Hepatocyte (in vitro differentiated cells): ENCODE measurements around the gene LARP6. TPM values are rescaled to one million over a fixed set of nuclear protein-coding genes. Genes with fewer than 3 reads are reported as not detected.
"Not testable (repeated sequence)": the region's sequence is repeated elsewhere in the genome, so short reads cannot be mapped to it uniquely, and the experiment has no call there.

Source experiments
- DNase-seq: peaks from one replicate; pipeline ENCODE4 v3.0.0-alpha.2; 2016; ENCODE audit warnings: low spot score
- H2AFZ ChIP-seq: fragments of 200-600 bp; sonication (generic); 2 replicates; pipeline ENCODE4 v1.6.0; 2016; ENCODE audit warnings: antibody characterized with exemption, mild to moderate bottlenecking
- H3K27ac ChIP-seq: fragments of 200-600 bp; sonication (generic); 2 replicates; pipeline ENCODE4 v1.5.1; 2016; ENCODE audit warnings: mild to moderate bottlenecking
- H3K27me3 ChIP-seq: fragments of 200-600 bp; sonication (generic); 2 replicates; pipeline ENCODE4 v1.6.1; 2016
- H3K36me3 ChIP-seq: fragments of 200-600 bp; sonication (generic); replicated peaks from 2 replicates; pipeline ENCODE4 v1.5.1; 2016; ENCODE audit warnings: low read depth; ENCODE audit not compliant: insufficient read depth
- H3K4me1 ChIP-seq: fragments of 200-600 bp; sonication (generic); 2 replicates; pipeline ENCODE4 v1.5.1; 2016; ENCODE audit warnings: mild to moderate bottlenecking, moderate library complexity; ENCODE audit not compliant: insufficient read depth
- H3K4me2 ChIP-seq: fragments of 200-600 bp; sonication (generic); 2 replicates; pipeline ENCODE4 v1.6.0; 2016
- H3K4me3 ChIP-seq: fragments of 200-600 bp; sonication (generic); 2 replicates; pipeline ENCODE4 v1.5.1; 2016; ENCODE audit warnings: mild to moderate bottlenecking
- H3K79me2 ChIP-seq: fragments of 200-600 bp; sonication (generic); 2 replicates; pipeline ENCODE4 v1.6.0; 2017; ENCODE audit warnings: mild to moderate bottlenecking
- H3K9me2 ChIP-seq: fragments of 200-600 bp; sonication (generic); replicated peaks from 2 replicates; pipeline ENCODE4 v1.6.0; 2017; ENCODE audit warnings: mild to moderate bottlenecking; ENCODE audit not compliant: insufficient read depth
- H3K9me3 ChIP-seq: fragments of 200-600 bp; sonication (generic); 2 replicates; pipeline ENCODE4 v1.5.1; 2016; ENCODE audit warnings: low read depth, mild to moderate bottlenecking
- H4K20me1 ChIP-seq: fragments of 200-600 bp; sonication (generic); 2 replicates; pipeline ENCODE4 v1.6.0; 2016; ENCODE audit warnings: mild to moderate bottlenecking; ENCODE audit not compliant: insufficient read depth, poor library complexity, severe bottlenecking
- EZH2 ChIP-seq: fragments of 200-600 bp; sonication (generic); IDR thresholded peaks from 2 replicates; pipeline ENCODE4 v1.6.1; 2016; ENCODE audit warnings: antibody characterized with exemption, mild to moderate bottlenecking, borderline replicate concordance
- EZH2phosphoT487 ChIP-seq: fragments of 200-600 bp; sonication (generic); IDR thresholded peaks from one replicate; pipeline ENCODE4 v1.6.1; 2018; ENCODE audit warnings: antibody characterized with exemption, mild to moderate bottlenecking, low read depth, moderate library complexity; ENCODE audit not compliant: unreplicated experiment, severe bottlenecking
- WGBS: methylation state at CpG from one replicate; pipeline ENCODE4 v1.1.6; 2016; ENCODE audit warnings: low lambda C conversion rate; ENCODE audit errors: missing lambda C conversion rate; 5-methylcytosine and 5-hydroxymethylcytosine counted together
- polyA plus RNA-seq: library from polyadenylated mRNA; unstranded; fragments of >200 nt; fragmentation: Nextera tagmentation; extraction: Ambion mirVana; gene quantifications from 2 replicates; pipeline ENCODE4 v1.2.1, GENCODE V29; 2016
- total RNA-seq: library from RNA; depleted of rRNA; stranded (reverse); fragments of >200 nt; gene quantifications from 2 replicates; pipeline ENCODE4 v1.2.3, GENCODE V29; 2014
- TF ChIP-seq, protein P1 (sequence below): fragments of 200-600 bp; sonication (generic); IDR thresholded peaks from 2 replicates; pipeline ENCODE4 v1.5.1; 2016; ENCODE audit warnings: antibody characterized with exemption, mild to moderate bottlenecking; ENCODE audit not compliant: poor library complexity

Gene LARP6
- total and polyA plus RNA-seq, 2 experiments from 2014 or later = 45.9 to 50.0 TPM

DNA sequence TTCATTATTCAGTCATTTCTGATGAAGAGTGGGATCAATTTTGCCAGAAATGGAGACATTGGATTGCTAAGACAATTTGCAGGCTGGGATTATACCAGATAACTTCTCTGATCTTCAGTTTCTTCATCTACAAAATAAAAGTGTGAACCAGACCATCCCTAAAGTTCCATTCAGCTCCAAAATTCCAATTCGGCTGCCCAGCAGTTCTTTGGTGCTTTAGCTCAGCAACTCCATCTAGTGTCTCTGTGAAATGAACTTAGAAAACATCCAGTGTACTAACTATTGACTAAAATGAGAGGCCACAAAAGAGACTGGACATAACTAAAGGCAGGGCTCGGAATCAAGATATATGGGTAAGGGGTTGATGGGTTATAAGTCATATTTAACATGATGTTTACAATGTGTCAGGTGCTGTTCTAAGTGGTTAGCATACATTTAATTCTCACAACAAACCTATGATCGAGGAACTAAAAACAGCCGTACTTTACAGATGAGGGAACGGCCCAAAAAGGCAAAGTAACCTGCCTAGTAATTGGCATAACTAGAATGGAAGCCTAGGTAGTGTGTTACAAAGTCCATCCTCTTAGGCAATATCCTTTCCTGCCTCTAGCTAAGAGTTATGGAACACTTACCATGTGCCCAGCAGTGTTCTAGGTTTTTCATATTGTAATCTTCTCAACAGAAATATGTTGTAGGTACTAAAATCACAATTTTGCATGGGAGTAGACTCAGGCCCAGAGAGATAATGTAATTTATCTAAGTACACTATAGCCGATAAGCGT is 21.2 kb upstream of the LARP6 start:
- Histone ChIP-seq H3K9me3 (no peaks in the 10 kb centered on the region), H3K79me2 (no peaks in the 10 kb centered on the region), H3K4me3 (no peak overlapping the region), H3K4me1 (no peaks in the 10 kb centered on the region), H3K36me3 (no peaks in the 10 kb centered on the region), H4K20me1 (no peaks in the 10 kb centered on the region), H3K4me2 (no peak overlapping the region), H3K9me2 (no peaks in the 10 kb centered on the region), H3K27ac (no peak overlapping the region), H2AFZ (no peak overlapping the region), H3K27me3 (no peaks in the 10 kb centered on the region)
- DNase-seq = peak; percentile 33
- WGBS = 80% methylated on average over 7 of the region's 7 CpGs
- TF ChIP-seq, protein P1, sequence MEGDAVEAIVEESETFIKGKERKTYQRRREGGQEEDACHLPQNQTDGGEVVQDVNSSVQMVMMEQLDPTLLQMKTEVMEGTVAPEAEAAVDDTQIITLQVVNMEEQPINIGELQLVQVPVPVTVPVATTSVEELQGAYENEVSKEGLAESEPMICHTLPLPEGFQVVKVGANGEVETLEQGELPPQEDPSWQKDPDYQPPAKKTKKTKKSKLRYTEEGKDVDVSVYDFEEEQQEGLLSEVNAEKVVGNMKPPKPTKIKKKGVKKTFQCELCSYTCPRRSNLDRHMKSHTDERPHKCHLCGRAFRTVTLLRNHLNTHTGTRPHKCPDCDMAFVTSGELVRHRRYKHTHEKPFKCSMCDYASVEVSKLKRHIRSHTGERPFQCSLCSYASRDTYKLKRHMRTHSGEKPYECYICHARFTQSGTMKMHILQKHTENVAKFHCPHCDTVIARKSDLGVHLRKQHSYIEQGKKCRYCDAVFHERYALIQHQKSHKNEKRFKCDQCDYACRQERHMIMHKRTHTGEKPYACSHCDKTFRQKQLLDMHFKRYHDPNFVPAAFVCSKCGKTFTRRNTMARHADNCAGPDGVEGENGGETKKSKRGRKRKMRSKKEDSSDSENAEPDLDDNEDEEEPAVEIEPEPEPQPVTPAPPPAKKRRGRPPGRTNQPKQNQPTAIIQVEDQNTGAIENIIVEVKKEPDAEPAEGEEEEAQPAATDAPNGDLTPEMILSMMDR = peak; percentile 64
- TF ChIP-seq EZH2 (no peak), EZH2phosphoT487 (no peak)

DNA sequence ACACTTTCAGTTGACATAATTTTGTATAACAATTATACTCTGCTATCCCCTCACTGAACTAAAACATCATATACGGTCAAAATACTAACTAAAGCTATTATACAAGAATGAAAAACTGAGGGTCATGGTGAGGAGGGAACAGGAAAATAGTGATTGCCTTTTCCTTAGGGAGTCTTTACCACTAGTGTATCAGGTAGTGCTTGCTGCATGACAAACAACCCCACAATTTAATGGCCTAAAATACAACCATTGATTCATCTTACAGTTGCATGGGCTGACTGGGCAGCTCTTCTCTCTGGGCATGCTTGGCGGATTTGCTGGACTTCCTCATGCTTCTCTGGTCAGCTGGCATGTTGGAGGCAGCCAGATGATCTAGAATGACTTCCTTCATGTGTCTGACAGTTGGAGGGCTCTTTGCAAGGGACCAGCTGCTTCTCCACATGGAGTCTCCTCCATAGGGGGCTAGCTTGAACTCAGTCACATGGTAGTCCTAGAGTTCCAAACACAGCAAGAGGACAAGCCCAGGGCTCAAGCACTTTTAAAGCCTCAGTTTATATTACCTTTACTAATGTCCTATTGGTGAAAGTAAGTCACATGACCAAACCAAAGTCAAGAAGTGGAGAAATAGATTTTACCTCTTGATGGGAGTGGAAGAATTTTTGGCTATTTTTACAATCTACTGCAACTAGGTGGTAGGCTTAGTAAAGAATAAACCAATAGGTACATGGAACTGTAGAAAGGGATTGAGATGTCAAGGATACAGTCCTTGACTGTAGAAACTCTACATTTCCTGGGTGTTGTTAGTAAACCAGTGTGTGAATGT is 19.5 kb upstream of the LARP6 start:
- Histone ChIP-seq H4K20me1 (no peaks in the 10 kb centered on the region), H3K9me3 (no peaks in the 10 kb centered on the region), H3K4me2 (no peak overlapping the region), H3K36me3 (no peaks in the 10 kb centered on the region), H3K27ac (no peak overlapping the region), H3K4me3 (no peak overlapping the region), H3K4me1 (no peaks in the 10 kb centered on the region), H3K79me2 (no peaks in the 10 kb centered on the region), H3K9me2 (no peaks in the 10 kb centered on the region), H3K27me3 (no peaks in the 10 kb centered on the region), H2AFZ (no peak overlapping the region)
- 97% methylated on average over 2 of the region's 2 CpGs for WGBS
- TF ChIP-seq, protein P1 = no peak
- TF ChIP-seq EZH2 (no peak), EZH2phosphoT487 (no peak)
- DNase-seq = no peak

DNA sequence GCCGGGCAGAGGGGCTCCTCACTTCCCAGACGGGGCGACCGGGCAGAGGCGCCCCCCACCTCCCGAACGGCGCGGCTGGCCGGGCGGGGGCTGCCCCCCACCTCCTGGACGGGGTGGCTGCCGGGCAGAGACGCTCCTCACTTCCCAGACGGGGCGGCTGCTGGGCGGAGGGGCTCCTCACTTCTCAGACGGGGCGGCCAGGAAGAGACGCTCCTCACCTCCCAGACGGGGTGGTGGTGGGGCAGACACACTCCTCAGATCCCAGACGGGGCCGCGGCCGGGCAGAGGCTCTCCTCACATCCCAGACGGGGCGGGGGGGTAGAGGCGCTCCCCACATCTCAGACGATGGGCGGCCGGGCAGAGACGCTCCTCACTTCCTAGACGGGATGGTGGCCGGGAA is 17.5 kb upstream of the LARP6 start:
- 98% methylated on average over 9 of the region's 34 CpGs for WGBS

DNA sequence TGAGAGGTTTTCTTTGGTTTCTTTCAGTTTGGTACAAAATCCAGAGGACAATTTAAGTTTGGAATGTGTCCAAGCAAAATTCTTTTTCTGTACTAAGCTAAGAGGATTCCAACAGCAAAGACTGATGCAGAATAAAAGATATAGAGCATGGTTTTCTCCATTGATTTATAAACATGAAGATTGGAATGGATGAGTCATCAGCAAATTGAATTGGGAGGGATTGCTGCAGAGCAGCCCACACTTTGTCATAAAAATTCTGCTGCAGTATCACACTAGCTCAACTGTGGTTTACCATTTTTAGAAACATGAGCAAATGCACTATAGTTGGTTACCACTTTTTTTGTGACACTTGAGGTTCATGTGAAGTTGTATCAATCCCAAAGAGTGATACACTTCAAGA is 16.1 kb upstream of the LARP6 start:
- Histone ChIP-seq H3K4me2 (no peak overlapping the region), H3K79me2 (no peaks in the 10 kb centered on the region), H3K9me3 (no peaks in the 10 kb centered on the region), H4K20me1 (no peaks in the 10 kb centered on the region), H3K4me1 (peaks cover 4% of the 10 kb centered on the region), H3K9me2 (no peaks in the 10 kb centered on the region), H3K27ac (no peak overlapping the region), H3K4me3 (no peak overlapping the region), H3K36me3 (no peaks in the 10 kb centered on the region), H2AFZ (no peak overlapping the region), H3K27me3 (no peaks in the 10 kb centered on the region)
- DNase-seq = no peak
- TF ChIP-seq EZH2 (no peak), EZH2phosphoT487 (no peak)
- TF ChIP-seq, protein P1 = no peak

More for the DNA sequence above, 17.5 kb upstream of the LARP6 start:
- not testable (repeated sequence) for H2AFZ ChIP-seq, H3K9me3 ChIP-seq, H3K4me3 ChIP-seq, H3K4me1 ChIP-seq, DNase-seq, H3K27ac ChIP-seq, H3K27me3 ChIP-seq, H3K9me2 ChIP-seq, H3K36me3 ChIP-seq, H3K4me2 ChIP-seq, H3K79me2 ChIP-seq, H4K20me1 ChIP-seq
